Pulmonary artery endothelial cell (primary cell): ENCODE results near the gene MYH3. TPM values are rescaled to one million over a fixed set of nuclear protein-coding genes. Genes with fewer than 3 reads are reported as not detected.

Source experiments
- DNase-seq: peaks from one replicate; pipeline ENCODE4 v3.0.0-alpha.2; 2011; ENCODE audit warnings: low read depth, low spot score
- total RNA-seq: library from RNA; depleted of rRNA; stranded (reverse); fragments of >200 nt; gene quantifications from 2 replicates; pipeline ENCODE4 v1.2.3, GENCODE V29; 2014

The MYH3 gene
- total RNA-seq, 1 donor from 2014 or later, result 0.07 TPM

GRCh38 chr17:10649602-10650001, 7.5 kb downstream of the MYH3 start:
- no peak for DNase-seq

GRCh38 chr17:10648956-10649355, 8.2 kb downstream of the MYH3 start:
- DNase-seq, result no peak

- no peak for DNase-seq
These were observed 8.7 kb downstream of the MYH3 start for GRCh38 chr17:10648381-10648780.

DNA sequence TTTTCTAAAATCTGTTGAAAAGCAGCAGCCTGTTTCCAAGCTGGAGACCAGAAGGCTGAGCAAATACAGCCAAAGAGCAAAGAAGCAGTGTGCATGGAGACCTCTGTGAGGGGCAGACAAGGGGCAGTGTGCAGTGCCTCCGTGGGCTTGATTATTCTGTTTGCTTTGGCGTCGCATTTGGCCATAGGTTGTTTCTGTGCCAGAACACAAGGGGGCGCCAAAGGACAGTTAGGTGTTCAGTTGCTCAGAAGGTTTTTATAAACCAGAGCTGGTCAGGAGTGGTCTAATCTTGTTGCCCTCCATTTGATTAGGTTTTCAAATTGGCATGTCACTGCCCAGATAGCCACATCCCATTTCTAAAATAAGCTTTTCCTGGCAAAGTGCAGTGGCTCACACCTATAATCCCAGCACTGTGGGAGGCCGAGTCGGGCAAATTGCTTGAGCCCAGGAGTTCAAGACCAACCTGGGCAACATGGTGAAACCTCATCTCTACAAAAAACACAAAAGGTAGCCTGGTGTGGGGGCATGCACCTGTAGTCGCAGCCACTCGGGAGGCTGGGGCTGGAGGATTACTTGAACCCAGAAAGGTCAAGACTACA, 10.6 kb downstream of the MYH3 start:
- DNase-seq, result peak; percentile 24

- DNase-seq, result no peak
These were observed 16.6 kb downstream of the MYH3 start for GRCh38 chr17:10640475-10640874.

DNA sequence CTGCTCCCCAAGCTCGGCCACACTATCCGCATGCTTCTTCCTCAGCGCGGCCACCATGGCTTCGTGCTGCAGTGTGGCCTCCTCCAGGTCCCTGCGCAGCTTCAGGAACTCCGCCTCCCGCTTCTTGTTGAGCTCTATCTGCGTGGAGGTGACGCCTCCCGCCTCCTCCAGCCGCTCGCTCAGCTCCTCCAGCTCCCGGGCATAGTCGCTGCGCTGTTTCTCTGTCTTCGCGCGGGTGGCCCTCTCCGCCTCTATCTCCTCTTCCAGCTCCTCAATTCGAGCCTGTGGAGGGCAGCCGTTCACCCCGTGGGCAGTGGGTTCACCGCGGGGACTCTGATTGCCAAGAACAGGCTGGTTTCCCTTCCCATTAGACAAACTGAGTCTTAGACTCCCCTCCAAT, 19.0 kb downstream of the MYH3 start:
- DNase-seq, result no peak

DNA sequence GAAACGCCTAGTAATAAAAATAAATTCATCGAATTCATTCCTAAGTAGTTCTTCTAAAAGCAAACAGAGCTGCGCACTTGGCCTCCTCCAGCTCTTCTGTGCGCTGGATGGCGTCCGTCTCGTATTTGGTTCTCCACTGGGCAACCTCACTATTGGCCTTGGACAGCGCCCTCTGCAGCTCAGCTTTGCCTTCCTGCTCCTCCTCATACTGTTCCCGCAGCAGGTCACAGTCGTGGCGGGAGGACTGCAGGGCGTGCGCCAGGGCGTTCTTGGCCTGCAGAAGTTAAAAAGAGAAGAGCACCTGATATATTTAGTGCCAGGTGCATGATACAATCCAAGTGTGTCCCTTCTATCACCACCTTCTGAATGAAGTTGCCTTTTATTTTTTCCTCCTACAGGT, 21.8 kb downstream of the MYH3 start:
- no peak for DNase-seq

DNA sequence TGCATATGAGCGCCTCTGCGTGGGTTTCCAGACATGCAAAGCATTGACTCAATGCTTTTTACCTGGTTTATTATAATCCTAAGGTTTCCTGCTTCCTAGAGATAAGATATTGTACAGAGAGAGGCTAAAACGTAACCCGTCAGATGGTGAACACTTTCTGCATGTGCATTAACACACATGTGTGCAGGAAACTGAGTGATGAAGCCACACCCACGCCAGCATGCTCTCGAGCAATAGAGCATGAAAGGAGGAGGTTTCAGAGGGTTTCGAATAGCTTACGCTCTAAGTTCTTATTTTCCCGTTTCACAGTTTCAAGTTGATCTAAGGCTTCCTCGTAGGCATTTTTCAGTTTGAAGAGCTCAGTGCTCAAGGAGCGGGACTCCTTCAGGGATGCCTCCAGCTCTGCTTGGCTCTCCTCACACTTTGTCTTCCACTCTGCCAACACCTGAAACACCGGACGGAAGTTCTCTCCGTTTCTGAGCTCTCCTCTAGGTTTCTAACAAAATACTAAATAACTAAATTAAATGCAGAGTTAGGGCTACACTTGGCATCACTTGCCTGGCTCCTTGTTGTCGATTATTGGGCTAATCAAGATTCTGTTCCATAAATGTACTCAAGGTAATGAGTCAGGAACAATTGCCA, 23.2 kb downstream of the MYH3 start:
- DNase-seq, result no peak

- no peak for DNase-seq
These were observed 25.4 kb downstream of the MYH3 start for GRCh38 chr17:10631701-10632100.

DNA sequence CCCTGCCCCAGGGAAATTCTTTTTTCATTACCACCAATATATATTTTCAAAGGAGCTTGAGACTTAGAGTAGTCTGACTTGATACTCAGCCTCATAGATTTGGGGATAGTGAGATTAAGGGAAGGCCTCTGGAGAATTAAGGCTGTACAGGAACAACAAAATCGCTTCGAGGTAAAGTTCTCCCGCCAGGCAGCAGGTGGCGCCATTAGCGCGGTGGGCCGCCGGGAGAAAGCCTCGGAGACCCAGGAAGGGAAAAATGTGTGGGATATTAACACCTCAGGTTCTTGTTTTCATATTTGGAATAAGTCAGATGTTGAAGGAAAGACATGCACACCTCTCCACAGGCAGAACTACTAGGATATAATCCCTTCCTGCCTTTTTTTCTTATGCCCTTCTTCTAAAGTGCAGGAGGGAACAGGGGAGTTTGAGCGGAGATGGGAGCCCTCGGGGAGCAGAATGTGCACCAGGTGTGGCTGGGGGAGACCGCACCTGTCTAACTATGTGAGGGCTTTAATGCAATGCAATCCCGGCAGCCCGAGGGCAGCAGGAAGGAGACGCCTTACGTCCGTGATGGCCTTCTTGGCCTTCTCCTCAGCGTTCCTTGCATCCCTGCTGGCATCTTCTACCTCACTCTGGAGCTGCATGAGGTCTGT, 25.9 kb downstream of the MYH3 start:
- no peak for DNase-seq

DNA sequence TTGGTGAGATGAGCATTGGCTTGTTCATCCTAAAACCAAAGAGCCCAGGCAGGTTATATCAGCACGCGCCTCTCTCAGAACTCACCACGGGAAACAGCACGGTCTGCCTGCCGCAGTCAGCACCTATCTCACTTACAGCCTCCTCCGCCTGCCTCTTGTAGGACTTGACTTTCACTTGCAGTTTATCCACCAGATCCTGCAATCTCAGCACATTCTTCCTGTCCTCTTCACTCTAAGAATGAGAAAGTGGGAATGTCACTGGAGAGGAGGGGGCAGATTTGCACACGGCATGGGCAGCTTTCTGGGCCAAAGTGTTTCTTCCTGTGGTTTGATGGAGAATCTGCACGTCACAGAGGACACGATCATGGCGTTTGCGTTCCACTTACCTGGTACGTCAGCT, 27.4 kb downstream of the MYH3 start:
- DNase-seq, result no peak

- no peak for DNase-seq
These were observed 28.4 kb downstream of the MYH3 start for GRCh38 chr17:10628756-10629155.

DNA sequence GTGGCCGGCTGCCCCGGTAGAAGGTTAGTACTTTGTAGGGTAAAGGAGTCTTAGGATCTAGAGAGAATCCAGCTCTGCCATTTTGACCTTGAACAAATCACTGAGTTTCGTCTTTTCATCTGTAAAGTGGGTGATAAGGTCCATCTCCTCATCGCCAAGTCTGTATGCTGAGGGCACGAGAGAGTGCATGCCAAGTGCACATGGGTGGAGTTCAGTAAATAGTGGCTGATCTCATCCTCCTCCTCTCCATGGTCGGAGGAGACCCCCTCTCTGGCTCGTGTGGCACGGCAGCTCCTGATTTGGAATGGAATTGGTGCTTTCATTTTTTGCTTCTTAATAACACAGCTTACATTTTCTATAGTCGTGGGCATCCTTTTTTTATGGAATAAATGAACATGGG, 30.7 kb downstream of the MYH3 start:
- DNase-seq, result no peak

- no peak for DNase-seq
These were observed 32.1 kb downstream of the MYH3 start for GRCh38 chr17:10624969-10625368.

DNA sequence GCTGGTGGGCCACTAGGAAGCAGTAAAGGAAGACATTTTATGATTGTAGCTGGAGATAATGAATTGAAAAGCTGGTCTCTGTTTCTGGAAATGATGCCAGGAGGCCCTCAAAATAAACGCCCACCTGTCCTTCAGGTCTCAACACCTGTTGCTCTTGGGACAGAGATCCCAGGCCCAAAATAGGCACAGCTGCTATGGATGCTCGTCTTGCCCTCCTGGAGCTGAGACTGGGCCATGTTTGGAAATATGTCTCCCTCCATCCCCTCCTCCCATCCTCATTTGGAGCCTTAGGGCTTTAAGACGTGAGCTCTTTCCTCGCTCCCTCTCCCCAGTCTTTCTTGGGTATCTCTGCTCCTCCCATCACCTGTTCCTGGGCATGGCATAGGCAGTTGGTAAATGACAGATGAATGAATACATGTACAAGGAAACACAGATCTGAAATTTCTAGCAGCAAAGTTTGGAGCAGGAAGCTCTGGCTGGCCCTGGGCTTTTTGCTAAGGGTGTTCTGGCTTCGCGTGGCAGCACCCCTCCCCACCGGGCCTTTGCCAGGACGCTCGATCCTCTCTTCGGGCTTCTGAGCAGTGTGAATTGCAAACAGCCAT, 33.3 kb downstream of the MYH3 start:
- DNase-seq, result no peak

GRCh38 chr17:10622617-10623485, 34.3 kb downstream of the MYH3 start:
- DNase-seq, result no peak

GRCh38 chr17:10621397-10621796, 35.7 kb downstream of the MYH3 start:
- no peak for DNase-seq

DNA sequence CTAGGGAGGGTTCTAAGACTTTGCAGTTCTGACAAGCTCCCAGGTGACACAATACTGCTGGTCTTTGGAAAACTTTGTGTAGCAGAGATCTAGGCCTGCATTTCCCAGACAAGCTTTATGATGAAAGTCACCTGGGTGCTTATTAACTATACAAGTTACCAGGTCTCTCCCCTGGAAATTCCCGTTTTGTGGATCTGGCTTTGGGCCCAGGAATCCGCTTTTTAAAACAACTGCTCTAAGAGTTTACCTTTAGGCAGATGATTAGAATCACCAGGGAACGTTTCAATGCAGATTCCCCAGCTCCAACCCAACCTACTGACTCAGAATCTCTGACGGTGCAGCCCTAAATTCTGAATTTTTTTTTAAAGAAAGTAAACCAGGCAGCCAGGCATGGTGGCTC, 36.3 kb downstream of the MYH3 start:
- no peak for DNase-seq

DNA sequence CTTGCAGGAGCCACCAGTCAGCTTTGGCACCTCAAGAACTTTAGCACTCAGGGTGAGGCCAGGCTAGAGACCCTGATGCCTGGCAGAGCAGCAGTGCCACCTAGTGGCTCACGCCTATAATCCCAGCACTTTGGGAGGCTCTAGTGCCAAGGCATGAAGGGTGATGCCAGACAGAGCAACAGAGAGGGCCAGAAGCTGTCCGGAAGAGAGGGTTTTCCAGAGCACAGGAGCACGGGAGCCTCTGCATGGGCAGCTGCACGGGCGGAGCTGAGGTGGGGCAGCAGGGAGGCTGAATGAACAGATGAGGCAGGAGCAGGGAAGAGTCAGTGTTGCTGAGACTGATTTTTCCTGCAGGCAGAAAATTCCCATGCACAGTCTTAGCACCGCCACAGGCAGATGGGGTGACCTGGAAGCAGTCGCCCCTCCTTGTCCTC, 38.9 kb downstream of the MYH3 start:
- DNase-seq, result peak; percentile 10

DNA sequence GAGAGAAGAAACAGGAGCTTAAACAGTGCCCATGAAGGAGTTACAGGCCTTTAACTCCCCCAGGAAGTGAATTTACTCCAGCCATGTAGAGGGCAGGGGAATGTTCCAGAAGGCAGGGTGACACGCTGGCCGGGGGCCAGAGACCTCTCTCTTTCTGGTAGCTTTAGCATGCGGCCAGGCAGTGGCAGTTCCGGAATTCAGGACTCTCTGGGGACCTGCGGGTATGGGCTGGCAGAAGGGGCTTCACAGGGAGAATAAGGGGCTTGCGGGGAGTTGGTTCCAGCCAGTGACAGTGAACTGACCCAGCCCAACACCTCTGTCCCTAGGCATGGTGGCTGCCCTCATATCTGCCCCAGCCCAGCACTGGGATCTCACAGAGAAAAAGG, 40.0 kb downstream of the MYH3 start:
- DNase-seq, result no peak

GRCh38 chr17:10616502-10617119, 40.5 kb downstream of the MYH3 start:
- DNase-seq, result no peak
